GM19239 (cell line): ENCODE data around the gene GIPC2.

Experiments used
- DNase-seq: peaks from one replicate; pipeline ENCODE4 v3.0.0; 2011; ENCODE audit warnings: low spot score; ENCODE audit not compliant: insufficient read length
- FAIRE-seq: peaks from 2 replicates; lab custom pipeline; 2011; peaks lifted over from hg19 to GRCh38; lab: Jason Lieb, UNC

The GIPC2 gene

DNA sequence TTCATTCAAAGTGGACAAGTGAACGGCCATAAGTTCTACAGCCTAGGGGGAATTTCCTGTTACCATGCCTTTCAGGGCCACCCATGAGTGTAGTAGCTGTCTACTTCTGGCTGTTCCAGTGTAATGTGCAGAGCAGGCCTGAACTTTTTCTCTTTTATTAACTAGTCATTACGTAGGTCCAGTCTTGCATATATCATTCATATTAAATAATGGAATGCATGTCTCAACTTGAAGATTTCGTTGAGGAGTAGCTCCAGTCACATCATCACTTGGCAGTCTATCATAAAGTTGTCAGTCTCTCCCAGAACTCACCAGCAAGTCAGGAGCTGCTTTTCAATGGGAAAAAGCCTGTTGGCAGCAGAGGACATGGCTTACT lies 12.0 kb upstream of the GIPC2 start:
- DNase-seq (no peak), FAIRE-seq (no peak)

DNA sequence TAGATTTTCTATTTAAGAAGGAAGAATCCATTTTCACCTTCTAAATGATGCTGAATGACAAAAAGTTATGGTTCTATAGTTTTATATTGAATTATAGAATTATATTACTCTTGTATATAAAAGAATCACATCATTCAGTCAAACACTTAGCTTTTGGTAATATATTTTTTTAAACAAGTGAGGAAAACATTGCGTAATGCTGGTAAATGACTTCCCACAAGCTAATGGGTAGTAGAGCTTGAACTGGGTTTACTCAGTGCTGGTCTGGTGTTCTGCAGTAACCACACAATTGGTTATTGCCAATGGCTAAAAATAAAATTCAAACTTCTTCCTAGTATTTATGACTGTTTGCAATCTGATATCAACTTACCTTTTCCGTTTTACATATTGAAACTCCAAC lies 10.6 kb upstream of the GIPC2 start:
- no peak for FAIRE-seq
- DNase-seq = no peak

DNA sequence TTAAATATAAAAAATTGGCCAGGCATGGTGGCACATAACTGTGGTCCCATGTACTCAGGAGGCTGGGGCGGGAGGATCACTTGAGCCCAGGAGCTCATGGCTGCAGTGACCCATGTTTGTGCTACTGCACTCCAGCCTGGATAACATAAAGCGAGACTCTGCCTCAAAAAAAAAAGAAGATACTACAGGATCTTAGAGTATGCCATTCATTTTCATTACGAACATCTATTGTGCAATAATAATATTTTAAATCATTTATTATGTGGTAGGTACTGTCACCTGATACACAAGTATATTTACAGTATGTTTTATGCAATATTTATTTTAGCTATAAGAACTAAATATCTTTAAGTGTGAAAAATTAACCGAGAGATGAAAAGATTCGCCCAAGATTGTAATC lies 9.3 kb upstream of the GIPC2 start:
- FAIRE-seq = no peak

DNA sequence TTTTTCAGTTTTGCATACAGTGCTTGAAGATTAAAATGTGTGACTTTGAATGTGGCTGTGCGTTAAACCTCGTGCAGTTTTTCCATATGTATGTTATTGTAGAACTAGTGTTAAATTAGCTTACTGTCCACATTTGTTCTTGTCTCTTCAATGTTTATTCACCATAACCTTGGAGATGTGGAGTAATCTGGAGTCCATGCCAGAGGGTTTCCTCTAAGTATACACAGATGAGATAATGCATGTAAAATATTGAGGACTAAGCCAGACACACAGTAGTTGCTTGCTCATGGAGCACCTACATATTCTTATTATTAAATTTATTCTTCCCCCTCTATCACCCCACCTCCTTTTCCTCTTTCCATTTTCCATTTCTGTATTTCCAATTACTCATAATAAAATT lies 7.7 kb upstream of the GIPC2 start:
- DNase-seq (no peak), FAIRE-seq (no peak)

More for the DNA sequence above, 9.3 kb upstream of the GIPC2 start:
- no peak for DNase-seq

DNA sequence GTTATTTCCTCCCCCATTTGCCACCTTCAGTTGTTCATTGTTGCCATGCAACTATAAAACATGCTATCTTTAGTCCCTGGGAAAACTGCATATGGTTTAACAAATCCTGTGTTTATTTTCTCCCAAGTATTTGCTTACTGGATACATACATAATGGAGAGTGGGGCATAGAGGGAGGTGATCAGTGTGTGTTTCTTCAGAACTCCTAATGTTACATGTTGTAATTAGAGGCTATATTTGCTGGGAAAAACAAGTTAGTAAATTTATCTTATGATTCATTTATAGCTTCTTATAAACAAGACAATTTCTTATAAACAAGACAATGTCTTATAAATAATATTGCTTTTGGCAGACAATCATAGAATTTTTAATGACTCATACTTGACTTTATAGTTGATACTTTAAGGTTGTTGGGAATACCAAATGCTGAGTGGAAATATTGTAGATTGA lies 7.3 kb upstream of the GIPC2 start:
- DNase-seq = no peak
- no peak for FAIRE-seq

DNA sequence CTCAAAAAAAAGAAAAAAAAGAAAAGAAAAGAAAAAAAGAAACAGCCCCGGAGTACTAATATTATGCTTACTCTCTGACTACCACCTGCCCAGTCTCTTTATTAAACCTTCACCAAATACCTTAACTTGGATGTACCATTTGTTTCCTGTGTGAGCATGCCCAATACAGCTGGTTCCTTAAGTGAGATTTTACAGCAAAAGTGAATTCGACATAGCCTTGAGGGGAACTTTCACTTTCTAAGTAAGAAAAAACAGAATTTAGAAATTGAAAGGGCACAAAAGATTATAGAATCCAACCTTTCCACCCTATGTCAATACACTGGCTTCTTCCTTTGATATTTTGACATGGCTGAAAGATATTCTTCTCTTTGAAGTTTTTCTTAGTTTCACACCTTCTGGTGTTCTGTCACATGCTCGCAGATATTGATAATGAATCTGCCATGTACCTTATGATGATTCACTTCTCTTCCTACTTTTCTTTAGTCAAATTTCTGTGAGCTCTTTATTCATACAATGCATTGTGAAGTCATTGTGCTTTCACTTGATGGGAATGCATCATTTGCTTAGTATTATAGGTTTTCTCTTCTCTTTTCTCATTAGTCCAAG lies 5.2 kb upstream of the GIPC2 start:
- DNase-seq (no peak), FAIRE-seq (no peak)

DNA sequence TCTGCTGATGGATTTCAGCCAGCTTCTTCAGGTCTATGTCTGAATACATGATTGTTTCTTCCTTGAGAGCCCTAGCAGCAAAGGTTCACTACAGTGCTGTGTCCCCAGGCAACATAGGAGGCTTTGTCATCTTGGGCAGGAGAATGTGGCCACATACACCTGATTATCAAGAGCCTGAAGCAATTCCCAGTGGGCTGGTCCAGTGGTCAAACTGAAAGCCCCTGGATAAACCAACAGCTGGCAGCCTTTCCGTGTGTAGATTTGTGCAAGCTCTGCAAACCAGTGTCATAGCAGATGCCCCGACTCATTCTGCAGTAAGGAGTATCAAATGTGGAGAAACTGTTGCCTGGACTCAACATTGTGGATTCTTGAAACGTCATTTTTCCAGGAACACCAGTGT lies 2.3 kb upstream of the GIPC2 start:
- no peak for DNase-seq
- FAIRE-seq = no peak

DNA sequence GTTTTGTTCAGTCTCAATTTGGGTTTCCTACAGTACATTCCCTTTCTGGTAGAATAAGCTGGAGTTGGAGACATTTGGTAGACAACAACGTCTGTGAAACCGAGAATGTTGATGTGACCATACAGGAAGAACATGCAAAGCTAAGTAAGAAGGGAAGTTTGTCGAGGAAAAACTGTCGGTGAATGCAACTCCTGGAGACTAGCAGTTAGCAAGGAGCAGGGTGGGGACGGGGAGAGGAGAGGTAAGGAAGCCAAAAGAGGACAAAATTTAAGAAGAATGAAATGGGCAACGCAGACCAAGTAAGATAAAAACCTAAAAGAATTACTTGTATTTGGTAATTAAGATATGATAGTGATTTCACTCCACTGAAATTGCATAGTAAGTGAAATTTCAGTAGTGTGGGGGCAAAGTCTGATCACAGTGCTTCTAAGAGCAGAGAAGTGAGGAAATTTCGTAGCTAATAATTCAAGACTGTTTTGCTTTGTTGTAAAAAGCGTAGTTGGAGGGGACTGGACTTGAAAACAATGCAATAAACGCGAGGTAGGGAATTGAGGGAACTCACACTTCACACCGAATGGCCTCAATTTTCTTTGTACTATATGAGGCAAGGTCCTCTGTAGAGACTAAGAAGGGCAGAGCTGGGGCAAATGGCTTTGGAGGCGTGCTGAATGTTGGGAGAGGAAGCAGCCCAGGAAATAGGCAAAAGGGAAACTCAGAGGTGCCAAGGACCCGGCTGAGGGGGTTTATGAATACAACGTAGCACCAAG lies 787 bp upstream of the GIPC2 start:
- DNase-seq = no peak
- peak; percentile 23 for FAIRE-seq

DNA sequence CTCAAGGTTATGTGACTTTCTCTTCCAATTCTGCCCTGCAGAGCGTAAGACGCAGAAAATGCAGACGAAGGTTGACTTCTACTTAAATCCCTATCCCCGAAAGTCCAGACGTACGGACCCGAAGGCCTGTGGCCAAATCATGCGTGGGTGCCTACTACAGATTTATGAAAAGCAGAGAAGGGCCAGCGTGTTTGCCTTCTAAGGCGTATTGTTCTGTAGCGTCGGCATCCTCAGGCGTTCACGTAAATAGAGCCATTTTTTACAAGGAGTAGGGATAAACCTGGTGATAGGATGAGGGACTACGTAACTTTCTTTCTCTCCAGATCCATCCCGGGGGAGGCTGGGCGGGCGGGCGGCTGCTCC lies 222 bp upstream of the GIPC2 start:
- DNase-seq = no peak
- no peak for FAIRE-seq

DNA sequence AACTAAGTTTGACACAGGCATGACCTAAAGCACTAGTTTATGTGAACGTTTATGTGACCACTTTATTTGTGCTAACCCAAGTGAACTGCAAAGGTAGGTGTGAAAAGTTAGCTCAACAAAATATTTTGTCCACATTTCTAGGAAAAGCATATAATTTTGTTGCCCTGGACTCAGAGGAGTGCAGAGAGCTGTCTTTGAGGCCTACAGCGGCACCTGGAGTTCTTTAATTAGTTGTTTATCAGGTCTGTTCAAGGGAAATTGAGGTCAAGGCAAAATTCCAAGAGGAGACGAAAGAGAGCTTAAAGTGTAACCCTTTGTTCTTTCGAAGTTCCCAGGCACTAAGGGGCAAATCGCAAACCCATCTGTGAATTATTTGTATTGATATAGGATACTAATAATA lies 1.3 kb downstream of the GIPC2 start:
- no peak for FAIRE-seq

DNA sequence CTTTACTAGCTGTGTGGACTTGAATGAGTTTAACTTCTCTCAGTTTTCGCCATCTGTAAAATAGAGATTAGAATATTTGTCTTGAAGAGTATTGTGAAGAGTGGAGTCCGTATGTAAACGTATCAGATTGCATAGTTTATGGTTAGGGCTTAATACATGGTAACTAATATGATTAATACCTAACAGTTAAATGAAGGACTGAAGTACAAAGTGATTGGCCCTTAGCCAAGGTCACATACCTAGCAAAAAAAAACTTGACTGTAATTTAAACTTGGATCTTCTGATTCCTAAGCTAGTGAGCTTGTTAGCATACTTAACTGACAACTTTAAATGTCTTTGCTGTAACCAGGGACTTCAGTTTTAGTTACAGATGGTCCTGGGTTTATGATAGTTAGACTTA lies 1.9 kb downstream of the GIPC2 start:
- DNase-seq (no peak), FAIRE-seq (no peak)

More for the DNA sequence above, 1.3 kb downstream of the GIPC2 start:
- no peak for DNase-seq

DNA sequence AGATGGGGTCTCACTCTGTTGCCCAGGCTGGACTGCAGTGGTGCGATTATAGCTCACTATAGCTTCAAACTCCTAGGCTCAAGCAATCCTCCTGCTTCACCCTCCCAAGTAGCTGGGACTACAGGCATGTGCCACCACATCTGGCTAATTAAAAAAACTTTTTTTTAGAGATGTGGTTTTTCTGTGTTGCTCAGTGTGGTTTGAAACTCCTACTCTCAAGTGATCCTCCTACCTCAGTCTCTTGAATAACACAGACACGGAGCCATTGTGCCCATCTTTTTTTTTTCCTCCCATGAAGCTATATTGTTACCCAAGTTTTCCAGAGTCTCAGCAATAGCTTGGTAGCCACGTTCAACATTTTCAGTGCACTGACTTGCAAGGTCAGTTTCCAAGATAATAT lies 2.7 kb downstream of the GIPC2 start:
- DNase-seq (no peak), FAIRE-seq (no peak)

DNA sequence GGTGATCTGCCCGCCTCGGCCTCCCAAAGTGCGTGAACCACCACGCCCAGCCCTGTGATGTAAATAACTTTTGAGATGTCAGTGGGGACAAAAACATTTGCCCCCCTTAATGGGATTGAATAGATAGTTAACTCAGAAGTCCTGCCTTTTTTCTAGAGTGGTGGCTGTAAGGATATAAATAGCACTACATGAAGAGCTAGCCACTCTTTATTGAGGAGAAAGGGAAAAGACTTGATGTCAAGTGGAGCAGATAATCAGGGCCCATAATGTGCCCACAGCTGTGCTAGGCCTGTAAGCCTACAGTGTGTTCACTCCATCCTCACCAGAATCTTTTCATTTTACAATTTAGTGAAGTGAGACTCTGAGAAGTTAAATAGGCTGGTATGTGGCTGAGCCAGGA lies 3.6 kb downstream of the GIPC2 start:
- FAIRE-seq (no peak), DNase-seq (no peak)

DNA sequence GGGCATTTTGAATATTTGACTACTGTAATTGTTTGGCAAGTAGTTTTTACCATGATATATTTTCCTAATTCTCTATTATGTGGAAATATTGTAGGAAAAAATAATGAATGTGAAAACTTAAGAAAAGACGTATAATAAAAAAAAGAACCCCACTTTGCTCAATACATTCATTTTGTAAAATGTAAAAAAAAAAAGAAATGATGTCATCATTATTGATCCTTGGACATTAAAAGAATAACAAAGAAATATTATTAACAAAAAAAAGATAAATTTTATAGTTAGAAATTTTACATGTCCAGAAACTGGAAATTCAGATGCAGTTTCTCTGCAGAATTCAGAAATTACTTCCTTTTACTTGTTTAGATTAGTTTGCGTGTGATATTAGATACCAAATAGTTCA lies 5.2 kb downstream of the GIPC2 start:
- no peak for DNase-seq
- no peak for FAIRE-seq

DNA sequence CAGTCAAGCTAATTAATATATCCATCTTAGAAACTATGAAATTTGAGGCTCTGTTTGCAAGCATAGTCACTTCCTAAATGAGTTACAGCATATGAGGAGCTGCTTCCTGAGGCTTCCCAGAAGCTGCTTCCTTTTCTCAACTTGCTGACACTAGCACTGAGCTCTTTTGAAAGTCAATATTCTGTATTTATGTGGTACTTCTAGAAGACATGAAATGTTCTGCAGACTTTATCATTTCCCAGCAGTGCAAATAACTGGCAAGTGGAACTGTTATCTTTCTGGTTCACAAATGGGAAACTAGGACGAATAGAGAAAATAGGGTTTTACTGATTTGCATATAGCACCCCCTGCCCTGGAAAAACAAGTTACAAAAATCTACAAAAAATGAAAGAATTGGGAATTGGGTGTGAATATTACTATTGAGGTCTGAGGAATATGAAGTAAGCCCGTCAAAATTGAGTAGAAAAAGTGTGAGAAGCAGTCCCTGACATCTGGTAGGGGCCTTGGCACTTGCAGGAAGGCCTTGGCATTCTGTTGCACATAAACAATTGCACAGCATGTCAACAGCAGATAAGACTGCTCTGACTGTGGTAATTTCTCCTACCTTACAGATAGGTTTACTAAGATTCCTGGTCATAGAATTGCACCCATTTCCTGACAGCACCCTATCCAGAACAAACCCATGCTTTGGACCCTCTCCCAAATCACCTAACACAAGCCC lies 7.1 kb downstream of the GIPC2 start:
- DNase-seq (no peak), FAIRE-seq (no peak)

DNA sequence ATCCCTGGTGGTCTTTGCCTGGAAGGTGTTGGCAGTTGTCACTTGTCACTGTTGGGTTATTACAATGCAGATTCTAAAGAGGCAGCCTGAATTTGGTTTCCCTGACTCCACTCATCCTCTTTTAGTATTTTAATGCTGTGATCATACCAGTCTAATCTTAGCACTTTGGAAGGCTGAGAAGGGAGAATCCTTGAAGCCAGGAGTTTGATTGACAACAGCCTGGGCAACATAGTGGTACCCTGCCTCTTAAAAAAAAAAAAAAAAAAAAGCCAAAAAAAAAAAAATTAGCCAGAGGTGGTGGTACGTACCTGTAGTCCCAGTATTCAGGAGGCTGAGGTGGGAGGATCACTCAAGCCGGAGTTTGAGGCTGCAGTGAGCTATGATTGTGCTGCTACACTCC lies 7.7 kb downstream of the GIPC2 start:
- no peak for FAIRE-seq
- DNase-seq = no peak

DNA sequence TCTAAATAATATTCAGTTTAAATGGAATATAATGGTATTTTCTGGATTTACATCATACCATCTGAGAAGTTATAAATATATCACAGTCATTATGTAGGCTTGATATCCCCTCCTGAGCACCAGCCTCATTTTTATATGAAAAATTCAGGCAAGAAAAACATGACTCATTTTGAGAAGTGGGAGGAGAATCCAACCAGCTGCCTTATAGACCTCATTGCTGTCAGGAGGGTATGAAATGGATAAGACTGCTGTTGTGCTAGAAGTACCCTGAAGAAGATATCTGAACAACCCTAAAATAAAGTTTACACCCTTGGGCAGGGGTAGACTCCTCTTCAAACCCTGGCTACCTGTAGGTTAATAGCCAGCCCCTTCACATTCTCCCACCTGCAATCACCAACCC lies 8.8 kb downstream of the GIPC2 start:
- no peak for FAIRE-seq

DNA sequence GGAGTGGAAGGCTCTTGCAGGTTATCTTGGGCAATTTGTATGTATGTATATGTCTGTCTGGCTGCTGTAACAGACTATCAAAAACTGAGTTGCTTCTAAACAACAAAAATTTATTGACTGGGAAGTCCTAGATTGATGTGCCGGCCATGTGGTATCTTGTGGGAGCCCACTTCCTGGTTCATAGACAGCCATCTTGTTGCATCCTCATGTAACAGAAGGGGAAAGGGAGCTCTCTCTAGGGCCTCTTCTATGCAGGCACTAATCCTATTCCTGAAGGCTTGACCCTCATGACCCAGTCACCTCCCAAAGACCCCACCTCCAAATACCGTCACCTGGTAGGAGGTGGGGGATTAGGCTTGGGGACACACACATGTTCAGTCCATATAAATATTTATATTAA lies 9.2 kb downstream of the GIPC2 start:
- FAIRE-seq (no peak), DNase-seq (no peak)

More for the DNA sequence above, 8.8 kb downstream of the GIPC2 start:
- no peak for DNase-seq

DNA sequence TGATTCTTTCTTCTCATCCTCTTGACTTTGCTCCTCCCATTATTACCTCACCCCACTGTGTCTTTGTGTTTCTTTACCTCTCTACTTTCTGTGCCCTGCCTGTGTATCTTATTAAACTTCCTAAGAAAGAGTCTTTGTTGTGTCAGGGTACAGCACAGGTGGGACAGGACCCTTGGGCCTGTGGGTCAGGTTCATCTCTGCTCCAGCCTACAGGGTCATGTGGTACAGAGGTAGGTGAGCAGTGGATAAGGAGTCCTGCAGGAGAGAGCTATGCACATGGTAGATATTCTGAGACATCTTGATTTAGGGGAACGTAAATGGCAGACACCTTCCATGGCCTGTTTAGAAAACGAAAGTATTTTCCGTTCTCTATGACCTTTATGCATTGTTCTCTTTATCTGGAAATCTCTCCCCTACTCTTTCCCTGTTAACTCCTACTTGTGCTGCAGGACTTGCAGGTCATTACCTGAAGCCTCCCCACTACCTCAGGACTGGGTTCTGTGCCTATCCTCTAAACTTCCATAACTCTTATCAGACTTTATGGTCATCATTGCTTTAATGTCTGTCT lies 9.9 kb downstream of the GIPC2 start:
- FAIRE-seq (no peak), DNase-seq (no peak)

DNA sequence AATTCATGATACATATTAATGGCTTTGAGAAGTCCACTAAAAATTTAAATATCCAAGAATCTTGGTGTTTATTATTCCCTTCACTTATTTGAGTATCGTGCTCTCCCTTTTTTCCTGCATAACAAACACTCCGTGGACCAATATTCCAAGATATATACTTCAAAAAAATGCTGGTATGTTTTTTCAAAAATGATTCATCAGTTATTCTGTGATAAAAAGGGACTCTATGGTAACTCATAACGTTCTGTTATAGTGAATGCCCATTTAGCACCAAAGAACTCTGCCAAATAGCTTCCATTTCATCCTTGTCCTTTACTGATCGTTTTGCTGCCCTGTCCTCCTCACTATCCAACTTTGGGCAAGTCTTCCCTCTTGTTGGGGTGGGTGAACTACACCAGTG lies 12.9 kb downstream of the GIPC2 start:
- FAIRE-seq (no peak), DNase-seq (no peak)

DNA sequence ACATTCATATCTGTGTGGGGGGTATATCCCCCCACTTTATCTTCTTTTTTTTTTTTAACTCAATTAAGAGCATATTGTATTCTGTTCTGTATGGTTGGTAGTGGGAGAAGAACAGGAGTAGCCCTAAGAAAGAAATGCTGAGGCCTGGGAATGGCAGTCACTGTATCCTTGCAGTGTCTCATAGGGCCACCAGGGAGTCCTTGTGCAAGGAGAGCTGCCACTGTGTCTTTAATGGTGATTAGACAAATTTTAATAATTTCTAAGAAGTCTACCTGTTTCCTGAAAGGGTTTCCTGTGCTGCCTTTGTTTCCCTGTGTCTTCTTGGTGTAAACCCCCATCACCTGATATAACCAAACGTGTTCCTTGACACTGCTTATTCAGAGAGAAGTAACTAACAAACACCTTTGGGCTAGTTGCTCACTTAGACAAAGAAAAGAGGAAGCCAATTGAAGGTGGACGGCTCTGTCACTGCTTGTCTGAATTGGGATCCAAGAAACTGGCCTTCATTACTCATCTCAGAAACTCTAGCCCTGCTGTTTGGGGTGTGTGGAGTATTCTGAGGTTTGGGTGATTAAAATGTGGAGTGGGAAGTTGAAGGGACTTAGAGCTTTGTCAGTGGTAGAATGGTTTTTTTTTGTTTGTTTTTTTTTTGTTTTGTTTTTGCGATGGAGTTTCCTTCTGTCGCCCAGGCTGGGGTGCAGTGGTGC lies 15.2 kb downstream of the GIPC2 start:
- no peak for FAIRE-seq

More for the DNA sequence above, 15.2 kb downstream of the GIPC2 start:
- DNase-seq = no peak
